ENCODE data around the gene ZNF728.

- TF ChIP-seq RELA (CRISPR knock-in tag; IDR thresholded peaks at IDR 0.05; ENCODE audit: borderline replicate concordance): no peak
- TF ChIP-seq CBFB (CRISPR knock-in tag; IDR thresholded peaks at IDR 0.05; ENCODE audit: low read depth): no peak
- no peak for TF ChIP-seq JUN (CRISPR knock-in tag; IDR thresholded peaks at IDR 0.05)
- no peak for TF ChIP-seq ATF3 (CRISPR knock-in tag; conservative IDR thresholded peaks at IDR 0.05)
Measured at GRCh38 chr19:22935151-22935550, 67.8 kb downstream of the ZNF728 start.
